K562 (cell line): Measurements from ENCODE around the gene RPL35. TPM values are rescaled to one million over a fixed set of nuclear protein-coding genes. Genes with fewer than 3 reads are reported as not detected.

Experiments
- CBFA2T3 ChIP-seq: fragments of 450-650 bp; IDR thresholded peaks from 2 replicates; pipeline ENCODE4 v1.6.1; 2017
- KDM5B ChIP-seq: fragments of 200-600 bp; sonication (generic); IDR thresholded peaks from 2 replicates; pipeline ENCODE4 v1.6.1; 2012; ENCODE audit warnings: low read depth, mild to moderate bottlenecking, moderate library complexity, low read length, control low read depth, inconsistent platforms; ENCODE audit not compliant: insufficient replicate concordance
- ZFPM2 ChIP-seq: fragments of 250-450 bp; sonication (Bioruptor Pico); IDR thresholded peaks from 2 replicates; pipeline ENCODE4 v1.5.1; 2022; ENCODE audit warnings: mild to moderate bottlenecking
- polyA plus RNA-seq, 8 experiments: library from polyadenylated mRNA; depleted of rRNA in 4 of 8; stranded (reverse) in 5 of 8; unstranded in 3 of 8; fragments of >200 nt; fragmentation: Nextera tagmentation in 2 of 8; fragmentation: Illumina TruSeq in 1 of 8; extraction: Ambion mirVana in 2 of 8; extraction: Trizol in 1 of 8; gene quantifications; 2 replicates each; pipeline versions ENCODE4 v1.2.1 to v1.2.3, GENCODE V29; 2011 to 2014; ENCODE audit warnings: inconsistent platforms in 1 of 8, missing spikeins in 1 of 8
- total RNA-seq, 7 experiments: library from RNA; depleted of rRNA in 6 of 7; stranded (reverse); fragments of >200 nt in 6 of 7; fragmentation: Illumina TruSeq in 2 of 7; extraction: Trizol in 2 of 7; gene quantifications; 2 replicates each; pipeline versions ENCODE4 v1.2.1 to v1.2.3, GENCODE V29; 2011 to 2021; ENCODE audit warnings: low replicate concordance in 1 of 7
- TF ChIP-seq, protein P1 (sequence below): fragments of 450-650 bp; IDR thresholded peaks from 2 replicates; pipeline ENCODE4 v1.6.1; 2016; ENCODE audit warnings: low read depth
- TF ChIP-seq, protein P2 (sequence below): fragments of 250-450 bp; sonication (Bioruptor Pico); IDR thresholded peaks from 2 replicates; pipeline ENCODE4 v1.4.0; 2020

RPL35 gene
- total and polyA plus RNA-seq, 9 of the 15 experiments (the other 6 are each of a cell fraction or from before 2014, with no cell fraction given): 1,755 to 5,101 (median 3,405) TPM

DNA sequence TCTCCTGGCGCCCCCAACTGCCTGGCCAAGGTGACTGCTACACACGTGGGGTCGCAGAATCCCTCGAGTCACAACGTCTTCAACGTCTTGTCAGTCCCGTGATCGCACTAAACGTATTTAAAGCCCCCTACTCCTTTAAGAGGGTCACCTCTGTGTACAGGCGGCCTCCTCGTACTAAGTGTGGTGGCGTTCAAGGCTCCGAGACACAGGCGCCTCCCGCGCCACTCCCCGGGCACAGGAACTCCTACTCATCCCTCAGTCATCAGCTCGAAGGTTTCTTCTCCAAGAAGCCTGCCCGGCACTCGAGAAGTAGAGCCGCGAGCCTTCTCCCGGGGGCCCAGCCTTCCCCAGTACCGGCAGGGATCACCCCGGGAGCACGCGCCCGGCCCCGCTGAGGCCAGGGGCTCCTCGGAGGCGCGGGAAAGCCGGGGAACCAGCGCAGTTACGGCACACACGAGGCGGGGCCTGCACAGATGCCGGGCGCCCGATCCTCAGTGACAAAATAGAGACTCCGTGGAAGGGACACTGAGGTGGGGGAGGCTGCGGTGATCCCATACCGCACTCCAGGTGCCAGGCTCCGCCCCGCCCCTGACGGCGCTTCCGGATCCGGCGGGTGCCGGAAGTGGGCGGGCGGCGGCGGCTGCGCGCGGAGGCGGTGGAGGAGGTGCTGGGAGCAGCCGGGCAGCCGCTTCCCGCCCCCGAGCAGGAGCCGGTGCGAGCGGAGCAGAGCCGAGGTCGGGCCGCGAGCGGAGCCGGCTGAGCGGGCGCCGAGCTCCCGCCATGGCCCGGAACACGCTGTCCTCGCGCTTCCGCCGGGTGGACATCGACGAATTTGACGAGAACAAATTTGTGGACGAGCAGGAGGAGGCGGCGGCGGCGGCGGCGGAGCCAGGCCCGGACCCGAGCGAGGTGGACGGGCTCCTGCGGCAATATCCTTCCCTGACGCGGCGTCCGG, 7.0 kb upstream of the RPL35 start (continued):
- TF ChIP-seq, protein P1, sequence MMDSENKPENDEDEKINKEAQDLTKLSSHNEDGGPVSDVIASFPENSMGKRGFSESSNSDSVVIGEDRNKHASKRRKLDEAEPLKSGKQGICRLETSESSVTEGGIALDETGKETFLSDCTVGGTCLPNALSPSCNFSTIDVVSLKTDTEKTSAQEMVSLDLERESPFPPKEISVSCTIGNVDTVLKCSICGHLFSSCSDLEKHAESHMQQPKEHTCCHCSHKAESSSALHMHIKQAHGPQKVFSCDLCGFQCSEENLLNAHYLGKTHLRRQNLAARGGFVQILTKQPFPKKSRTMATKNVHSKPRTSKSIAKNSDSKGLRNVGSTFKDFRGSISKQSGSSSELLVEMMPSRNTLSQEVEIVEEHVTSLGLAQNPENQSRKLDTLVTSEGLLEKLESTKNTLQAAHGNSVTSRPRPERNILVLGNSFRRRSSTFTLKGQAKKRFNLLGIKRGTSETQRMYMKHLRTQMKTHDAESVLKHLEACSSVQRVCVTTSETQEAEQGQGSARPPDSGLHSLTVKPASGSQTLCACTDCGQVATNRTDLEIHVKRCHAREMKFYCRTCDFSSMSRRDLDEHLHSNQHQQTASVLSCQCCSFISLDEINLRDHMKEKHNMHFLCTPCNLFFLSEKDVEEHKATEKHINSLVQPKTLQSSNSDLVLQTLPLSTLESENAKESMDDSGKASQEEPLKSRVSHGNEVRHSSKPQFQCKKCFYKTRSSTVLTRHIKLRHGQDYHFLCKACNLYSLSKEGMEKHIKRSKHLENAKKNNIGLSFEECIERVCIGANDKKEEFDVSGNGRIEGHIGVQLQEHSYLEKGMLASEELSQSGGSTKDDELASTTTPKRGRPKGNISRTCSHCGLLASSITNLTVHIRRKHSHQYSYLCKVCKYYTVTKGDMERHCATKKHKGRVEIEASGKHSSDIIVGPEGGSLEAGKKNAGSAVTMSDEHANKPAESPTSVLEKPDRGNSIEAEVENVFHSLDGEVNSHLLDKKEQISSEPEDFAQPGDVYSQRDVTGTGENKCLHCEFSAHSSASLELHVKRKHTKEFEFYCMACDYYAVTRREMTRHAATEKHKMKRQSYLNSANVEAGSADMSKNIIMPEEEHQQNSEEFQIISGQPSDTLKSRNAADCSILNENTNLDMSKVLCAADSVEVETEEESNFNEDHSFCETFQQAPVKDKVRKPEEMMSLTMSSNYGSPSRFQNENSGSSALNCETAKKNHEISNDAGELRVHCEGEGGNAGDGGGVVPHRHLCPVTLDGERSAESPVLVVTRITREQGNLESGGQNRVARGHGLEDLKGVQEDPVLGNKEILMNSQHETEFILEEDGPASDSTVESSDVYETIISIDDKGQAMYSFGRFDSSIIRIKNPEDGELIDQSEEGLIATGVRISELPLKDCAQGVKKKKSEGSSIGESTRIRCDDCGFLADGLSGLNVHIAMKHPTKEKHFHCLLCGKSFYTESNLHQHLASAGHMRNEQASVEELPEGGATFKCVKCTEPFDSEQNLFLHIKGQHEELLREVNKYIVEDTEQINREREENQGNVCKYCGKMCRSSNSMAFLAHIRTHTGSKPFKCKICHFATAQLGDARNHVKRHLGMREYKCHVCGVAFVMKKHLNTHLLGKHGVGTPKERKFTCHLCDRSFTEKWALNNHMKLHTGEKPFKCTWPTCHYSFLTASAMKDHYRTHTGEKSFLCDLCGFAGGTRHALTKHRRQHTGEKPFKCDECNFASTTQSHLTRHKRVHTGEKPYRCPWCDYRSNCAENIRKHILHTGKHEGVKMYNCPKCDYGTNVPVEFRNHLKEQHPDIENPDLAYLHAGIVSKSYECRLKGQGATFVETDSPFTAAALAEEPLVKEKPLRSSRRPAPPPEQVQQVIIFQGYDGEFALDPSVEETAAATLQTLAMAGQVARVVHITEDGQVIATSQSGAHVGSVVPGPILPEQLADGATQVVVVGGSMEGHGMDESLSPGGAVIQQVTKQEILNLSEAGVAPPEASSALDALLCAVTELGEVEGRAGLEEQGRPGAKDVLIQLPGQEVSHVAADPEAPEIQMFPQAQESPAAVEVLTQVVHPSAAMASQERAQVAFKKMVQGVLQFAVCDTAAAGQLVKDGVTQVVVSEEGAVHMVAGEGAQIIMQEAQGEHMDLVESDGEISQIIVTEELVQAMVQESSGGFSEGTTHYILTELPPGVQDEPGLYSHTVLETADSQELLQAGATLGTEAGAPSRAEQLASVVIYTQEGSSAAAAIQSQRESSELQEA: no peak; the same call in 1 of the 2 replicates
- TF ChIP-seq KDM5B (peak; percentile 71), CBFA2T3 (0 out of 2 replicates have a peak, but pooled peaks have one; percentile 1), ZFPM2 (CRISPR knock-in tag) (no peak)
- TF ChIP-seq, protein P2, sequence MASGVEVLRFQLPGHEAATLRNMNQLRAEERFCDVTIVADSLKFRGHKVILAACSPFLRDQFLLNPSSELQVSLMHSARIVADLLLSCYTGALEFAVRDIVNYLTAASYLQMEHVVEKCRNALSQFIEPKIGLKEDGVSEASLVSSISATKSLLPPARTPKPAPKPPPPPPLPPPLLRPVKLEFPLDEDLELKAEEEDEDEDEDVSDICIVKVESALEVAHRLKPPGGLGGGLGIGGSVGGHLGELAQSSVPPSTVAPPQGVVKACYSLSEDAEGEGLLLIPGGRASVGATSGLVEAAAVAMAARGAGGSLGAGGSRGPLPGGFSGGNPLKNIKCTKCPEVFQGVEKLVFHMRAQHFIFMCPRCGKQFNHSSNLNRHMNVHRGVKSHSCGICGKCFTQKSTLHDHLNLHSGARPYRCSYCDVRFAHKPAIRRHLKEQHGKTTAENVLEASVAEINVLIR (CRISPR knock-in tag): peak; percentile 52
